ENCODE data around the gene TOMM22.
A peak's percentile ranks its signal among the peaks of the same experiment; 100 is the strongest.

Gene TOMM22

DNA sequence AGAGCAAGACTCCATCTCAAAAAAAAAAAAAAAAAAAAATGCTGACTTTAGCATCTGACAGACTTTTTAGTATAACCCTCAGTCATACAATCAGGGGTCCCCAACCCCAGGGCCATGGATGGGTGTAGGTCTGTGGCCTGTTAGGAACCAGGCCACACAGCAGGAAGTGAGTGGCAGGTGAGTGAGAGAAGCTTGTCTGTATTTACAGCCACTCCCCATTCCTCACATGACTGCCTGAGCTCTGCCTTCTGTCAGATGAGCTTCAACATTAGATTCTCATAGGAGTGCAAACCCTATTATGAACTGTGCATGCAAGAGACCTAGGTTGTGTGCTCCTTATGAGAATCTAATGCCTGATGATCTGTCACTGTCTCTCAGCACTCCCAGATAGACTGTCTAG is 28.9 kb upstream of the TOMM22 start:
- H3K36me3 ChIP-seq (ENCODE audit: control insufficient read depth in 2 of 2, insufficient read depth in 1 of 2, low read length in 2 of 2): peaks cover 0 to 9% of the 10 kb centered on the region in 2 experiments; a peak in 2 of 3 replicates
- TF ChIP-seq ZBTB48 (tag by site-specific recombination; IDR thresholded peaks at IDR 0.05): no peak
- TF ChIP-seq ZBTB1 (tag by site-specific recombination; IDR thresholded peaks at IDR 0.05): no peak
- no peak for TF ChIP-seq ZNF830 (tag by site-specific recombination; IDR thresholded peaks at IDR 0.05; ENCODE audit: low read depth)
- TF ChIP-seq MZF1 (tag by site-specific recombination; IDR thresholded peaks at IDR 0.05; ENCODE audit: borderline replicate concordance): no peak
- TF ChIP-seq REPIN1 (tag by site-specific recombination; IDR thresholded peaks at IDR 0.05; ENCODE audit: low read depth): no peak
- TF ChIP-seq ZSCAN30 (tag by site-specific recombination; IDR thresholded peaks at IDR 0.05): no peak
- no peak for TF ChIP-seq ZNF48 (tag by site-specific recombination; IDR thresholded peaks at IDR 0.05)
- TF ChIP-seq ZNF621 (tag by site-specific recombination; IDR thresholded peaks at IDR 0.05): no peak
- TF ChIP-seq ZNF184 (tag by site-specific recombination; IDR thresholded peaks at IDR 0.05): no peak
- no peak for TF ChIP-seq KLF10 (tag by site-specific recombination; IDR thresholded peaks at IDR 0.05)
- TF ChIP-seq ZNF571 (tag by site-specific recombination; IDR thresholded peaks at IDR 0.05): no peak
- no peak for TF ChIP-seq MEIS1 (CRISPR knock-in tag; IDR thresholded peaks at IDR 0.05; ENCODE audit: borderline replicate concordance)
- no peak for TF ChIP-seq YY2 (tag by site-specific recombination; IDR thresholded peaks at IDR 0.05)
- no peak for TF ChIP-seq TRIM28 (IDR thresholded peaks at IDR 0.05; ENCODE audit: borderline replicate concordance, low read length)
- no peak for TF ChIP-seq ZNF266 (tag by site-specific recombination; IDR thresholded peaks at IDR 0.05; ENCODE audit: low read depth)
- TF ChIP-seq ZNF747 (tag by site-specific recombination; IDR thresholded peaks at IDR 0.05): no peak
- no peak for TF ChIP-seq ZNF433 (tag by site-specific recombination; IDR thresholded peaks at IDR 0.05; ENCODE audit: low read depth)
- TF ChIP-seq ZNF366 (tag by site-specific recombination; conservative IDR thresholded peaks at IDR 0.05): no peak
- no peak for TF ChIP-seq ZNF548 (tag by site-specific recombination; IDR thresholded peaks at IDR 0.05)
- TF ChIP-seq, protein P1, sequence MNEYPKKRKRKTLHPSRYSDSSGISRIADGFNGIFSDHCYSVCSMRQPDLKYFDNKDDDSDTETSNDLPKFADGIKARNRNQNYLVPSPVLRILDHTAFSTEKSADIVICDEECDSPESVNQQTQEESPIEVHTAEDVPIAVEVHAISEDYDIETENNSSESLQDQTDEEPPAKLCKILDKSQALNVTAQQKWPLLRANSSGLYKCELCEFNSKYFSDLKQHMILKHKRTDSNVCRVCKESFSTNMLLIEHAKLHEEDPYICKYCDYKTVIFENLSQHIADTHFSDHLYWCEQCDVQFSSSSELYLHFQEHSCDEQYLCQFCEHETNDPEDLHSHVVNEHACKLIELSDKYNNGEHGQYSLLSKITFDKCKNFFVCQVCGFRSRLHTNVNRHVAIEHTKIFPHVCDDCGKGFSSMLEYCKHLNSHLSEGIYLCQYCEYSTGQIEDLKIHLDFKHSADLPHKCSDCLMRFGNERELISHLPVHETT (tag by site-specific recombination; IDR thresholded peaks at IDR 0.05): no peak
- H3K9me3 ChIP-seq (ENCODE audit: control insufficient read depth, insufficient read depth, low read depth, low read length): no peaks in the 10 kb centered on the region
- ChIA-PET CTCF (interaction anchor here (1.0 kb wide), 1 partner anchor 29 kb away, joined by 3 read pairs; the partner anchor contains the start of gene TOMM22), POLR2A (interaction anchor here (0.5 to 0.7 kb wide), 4 partner anchors 42 to 150 kb away, joined by 4 to 8 read pairs (median 4); no protein-coding TSS in a partner anchor)
- H3K27ac ChIP-seq (ENCODE audit: extremely low read depth, low read depth, low read length): no peak overlapping the region
- H3K4me1 ChIP-seq (ENCODE audit: control insufficient read depth, insufficient read depth, low read length): peaks cover 6% of the 10 kb centered on the region; the same call in 1 of the 2 replicates
- no peak overlapping the region for H3K4me3 ChIP-seq (ENCODE audit: low read depth, low read length)

DNA sequence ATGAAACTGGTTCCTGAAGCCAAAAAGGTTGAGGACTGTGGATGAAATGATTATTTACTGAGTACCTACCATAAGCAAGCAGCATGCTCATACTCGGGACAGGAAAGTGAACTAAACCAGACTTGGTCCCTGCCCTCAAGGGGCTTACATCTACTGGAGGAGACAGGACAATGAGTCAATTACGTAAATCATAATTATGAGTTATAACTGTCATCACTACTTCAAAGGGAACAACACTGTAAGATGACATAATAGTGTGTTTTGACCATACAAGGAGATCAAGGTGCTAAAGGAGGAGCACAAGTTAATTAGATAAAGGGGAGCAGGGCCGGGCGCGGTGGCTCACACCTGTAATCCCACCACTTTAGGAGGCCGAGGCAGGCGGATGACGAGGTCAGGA is 28.0 kb upstream of the TOMM22 start:
- Histone ChIP-seq H3K9me3 (ENCODE audit: control insufficient read depth, insufficient read depth, low read depth, low read length) (no peaks in the 10 kb centered on the region), H3K4me3 (ENCODE audit: low read depth, low read length) (no peak overlapping the region), H3K36me3 (ENCODE audit: control insufficient read depth in 2 of 2, insufficient read depth in 1 of 2, low read length in 2 of 2) (peaks cover 1 to 8% of the 10 kb centered on the region in 2 experiments; a peak in 2 of 3 replicates), H3K4me1 (ENCODE audit: control insufficient read depth, insufficient read depth, low read length) (peaks cover 6% of the 10 kb centered on the region; the same call in 1 of the 2 replicates), H3K27ac (ENCODE audit: extremely low read depth, low read depth, low read length) (no peak overlapping the region)
- CTCF ChIA-PET: interaction anchor here (0.7 to 1.0 kb wide), 2 partner anchors 28 to 550 kb away, joined by 3 read pairs; partner anchors contain the start of gene TOMM22
- POLR2A ChIA-PET: interaction anchor here (0.7 kb wide), 1 partner anchor 135 kb away, joined by 4 read pairs; no protein-coding TSS in a partner anchor
- TF ChIP-seq, protein P2, sequence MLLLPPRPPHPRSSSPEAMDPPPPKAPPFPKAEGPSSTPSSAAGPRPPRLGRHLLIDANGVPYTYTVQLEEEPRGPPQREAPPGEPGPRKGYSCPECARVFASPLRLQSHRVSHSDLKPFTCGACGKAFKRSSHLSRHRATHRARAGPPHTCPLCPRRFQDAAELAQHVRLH (tag by site-specific recombination; IDR thresholded peaks at IDR 0.05): no peak
- TF ChIP-seq ZNF175 (tag by site-specific recombination; IDR thresholded peaks at IDR 0.05): no peak
- TF ChIP-seq KLF1 (tag by site-specific recombination; IDR thresholded peaks at IDR 0.05): no peak
- no peak for TF ChIP-seq ZBTB7A (tag by site-specific recombination; IDR thresholded peaks at IDR 0.05; ENCODE audit: low read depth)
- TF ChIP-seq ZNF626 (tag by site-specific recombination; IDR thresholded peaks at IDR 0.05): no peak
- TF ChIP-seq ZNF350 (tag by site-specific recombination; IDR thresholded peaks at IDR 0.05): no peak
- no peak for TF ChIP-seq ZNF600 (tag by site-specific recombination; IDR thresholded peaks at IDR 0.05)
- no peak for TF ChIP-seq ZNF548 (tag by site-specific recombination; IDR thresholded peaks at IDR 0.05)
- TF ChIP-seq ZNF629 (tag by site-specific recombination; IDR thresholded peaks at IDR 0.05): 0 out of 2 replicates have a peak, but pooled peaks have one; percentile 24
- no peak for TF ChIP-seq ZNF76 (tag by site-specific recombination; IDR thresholded peaks at IDR 0.05; ENCODE audit: borderline replicate concordance, low read depth)
- no peak for TF ChIP-seq ZNF266 (tag by site-specific recombination; IDR thresholded peaks at IDR 0.05; ENCODE audit: low read depth)
- TF ChIP-seq ZNF423 (tag by site-specific recombination; IDR thresholded peaks at IDR 0.05): no peak
- TF ChIP-seq ZFP41 (tag by site-specific recombination; IDR thresholded peaks at IDR 0.05; ENCODE audit: borderline replicate concordance): no peak
- TF ChIP-seq SP7 (tag by site-specific recombination; IDR thresholded peaks at IDR 0.05): 0 out of 2 replicates have a peak, but pooled peaks have one; percentile 12
- TF ChIP-seq GFI1B (tag by site-specific recombination; IDR thresholded peaks at IDR 0.05): no peak
- TF ChIP-seq, protein P3, sequence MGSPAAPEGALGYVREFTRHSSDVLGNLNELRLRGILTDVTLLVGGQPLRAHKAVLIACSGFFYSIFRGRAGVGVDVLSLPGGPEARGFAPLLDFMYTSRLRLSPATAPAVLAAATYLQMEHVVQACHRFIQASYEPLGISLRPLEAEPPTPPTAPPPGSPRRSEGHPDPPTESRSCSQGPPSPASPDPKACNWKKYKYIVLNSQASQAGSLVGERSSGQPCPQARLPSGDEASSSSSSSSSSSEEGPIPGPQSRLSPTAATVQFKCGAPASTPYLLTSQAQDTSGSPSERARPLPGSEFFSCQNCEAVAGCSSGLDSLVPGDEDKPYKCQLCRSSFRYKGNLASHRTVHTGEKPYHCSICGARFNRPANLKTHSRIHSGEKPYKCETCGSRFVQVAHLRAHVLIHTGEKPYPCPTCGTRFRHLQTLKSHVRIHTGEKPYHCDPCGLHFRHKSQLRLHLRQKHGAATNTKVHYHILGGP (tag by site-specific recombination; IDR thresholded peaks at IDR 0.05): no peak
- TF ChIP-seq, protein P4, sequence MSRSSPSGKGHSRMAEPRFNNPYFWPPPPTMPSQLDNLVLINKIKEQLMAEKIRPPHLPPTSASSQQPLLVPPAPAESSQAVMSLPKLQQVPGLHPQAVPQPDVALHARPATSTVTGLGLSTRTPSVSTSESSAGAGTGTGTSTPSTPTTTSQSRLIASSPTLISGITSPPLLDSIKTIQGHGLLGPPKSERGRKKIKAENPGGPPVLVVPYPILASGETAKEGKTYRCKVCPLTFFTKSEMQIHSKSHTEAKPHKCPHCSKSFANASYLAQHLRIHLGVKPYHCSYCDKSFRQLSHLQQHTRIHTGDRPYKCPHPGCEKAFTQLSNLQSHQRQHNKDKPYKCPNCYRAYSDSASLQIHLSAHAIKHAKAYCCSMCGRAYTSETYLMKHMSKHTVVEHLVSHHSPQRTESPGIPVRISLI (tag by site-specific recombination; IDR thresholded peaks at IDR 0.05): no peak

Data from HEK293 (cell line).